Inferior parietal cortex (tissue), 1 donor: ENCODE data around the gene PLD5.
A peak's percentile ranks its signal among the peaks of the same experiment; 100 is the strongest.
"Not testable (repeated sequence)": the region's sequence is repeated elsewhere in the genome, so short reads cannot be mapped to it uniquely, and the experiment has no call there.

ENCODE experiments used
- DNase-seq: peaks from one replicate; pipeline ENCODE4 v3.0.0-alpha.2; 2016; ENCODE audit errors: extremely low spot score

PLD5 gene

DNA sequence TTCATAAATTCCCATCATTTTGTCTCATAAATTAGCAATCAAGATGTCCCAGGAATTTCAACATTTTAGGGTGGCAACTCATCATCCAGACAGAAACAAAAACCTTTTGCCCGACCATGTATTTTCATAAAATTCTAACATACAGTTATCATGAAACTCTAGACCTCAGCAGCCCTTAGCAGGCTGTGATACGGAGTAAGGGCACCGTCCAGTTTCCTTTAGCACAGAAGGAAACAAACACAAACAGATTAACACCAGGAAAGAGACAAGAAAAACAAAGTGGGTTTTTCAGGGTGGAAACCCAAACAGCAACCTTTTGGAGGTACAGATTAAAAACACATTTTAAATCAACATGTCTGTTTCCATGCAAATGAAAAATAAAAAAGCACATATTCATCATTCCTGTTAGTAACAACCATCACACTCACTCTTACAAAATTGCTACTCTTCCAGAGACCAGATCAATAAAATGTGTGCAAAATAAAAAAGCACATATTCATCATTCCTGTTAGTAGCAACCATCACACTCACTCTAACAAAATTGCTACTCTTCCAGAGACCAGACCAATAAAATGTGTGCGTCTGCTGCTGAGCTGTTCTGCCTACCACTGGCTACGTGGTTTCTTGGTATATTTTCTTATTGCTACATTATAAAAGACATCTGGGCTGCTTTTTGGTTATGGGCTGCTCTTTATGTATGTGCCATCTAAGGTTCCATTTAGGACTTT, 241.6 kb downstream of the PLD5 start:
- not testable (repeated sequence) for DNase-seq

DNA sequence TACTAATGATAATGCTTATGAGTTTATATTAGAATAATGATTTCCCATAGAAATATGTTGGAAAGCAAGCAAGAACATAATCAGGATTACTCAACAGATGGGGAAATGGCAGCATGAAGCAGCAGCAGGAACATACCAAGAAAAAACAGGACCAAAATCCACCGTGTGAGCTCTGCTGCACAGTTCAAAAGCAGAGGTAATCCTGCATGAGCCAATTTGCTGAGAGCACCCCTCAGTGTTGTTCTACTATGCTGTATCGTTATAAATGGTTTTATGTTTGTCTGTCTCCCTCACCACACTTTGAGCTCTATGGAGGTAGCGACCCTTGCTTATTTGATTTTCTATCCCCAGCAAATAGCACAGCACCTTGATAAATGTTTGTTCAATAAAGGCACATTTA, 246.1 kb downstream of the PLD5 start:
- DNase-seq = not testable (repeated sequence)

DNA sequence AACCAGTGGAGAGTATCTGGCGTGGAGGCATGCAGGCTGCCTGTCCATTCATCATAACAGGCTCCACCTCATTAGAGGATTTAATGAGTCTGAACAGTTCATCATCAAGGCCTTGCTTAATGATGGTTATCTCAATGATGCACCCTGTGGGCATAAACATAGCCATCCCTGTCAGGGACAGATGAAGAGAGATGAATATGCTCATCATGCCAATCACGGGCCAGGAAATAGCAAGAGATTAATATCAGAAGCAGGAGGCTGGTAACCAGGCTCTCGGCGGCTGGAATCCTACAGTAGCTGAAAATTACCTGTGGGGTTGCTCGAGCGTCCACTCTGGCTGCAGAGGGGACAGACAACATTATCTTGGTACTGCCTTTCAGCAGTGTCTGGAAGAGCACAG, 247.7 kb downstream of the PLD5 start:
- DNase-seq = not testable (repeated sequence)

DNA sequence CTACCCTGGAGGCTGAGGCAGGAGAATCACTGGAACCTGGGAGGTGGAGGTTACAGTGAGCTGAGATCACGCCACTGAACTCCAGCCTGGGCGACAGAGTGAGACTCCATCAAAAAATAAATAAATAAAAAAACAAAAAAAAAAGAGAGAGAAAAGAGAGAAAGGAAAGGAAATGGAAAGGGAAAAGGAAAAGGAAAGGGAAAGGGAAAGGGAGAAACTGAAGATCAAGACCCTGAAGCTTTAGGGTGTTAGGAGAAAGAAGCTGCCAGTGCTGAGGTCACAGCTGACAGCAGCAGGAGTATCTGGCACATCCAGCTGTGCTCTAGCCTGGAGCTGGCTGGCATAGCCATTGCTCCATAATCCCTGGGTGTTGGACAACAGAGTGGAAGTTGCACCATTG, 257.5 kb downstream of the PLD5 start:
- not testable (repeated sequence) for DNase-seq

DNA sequence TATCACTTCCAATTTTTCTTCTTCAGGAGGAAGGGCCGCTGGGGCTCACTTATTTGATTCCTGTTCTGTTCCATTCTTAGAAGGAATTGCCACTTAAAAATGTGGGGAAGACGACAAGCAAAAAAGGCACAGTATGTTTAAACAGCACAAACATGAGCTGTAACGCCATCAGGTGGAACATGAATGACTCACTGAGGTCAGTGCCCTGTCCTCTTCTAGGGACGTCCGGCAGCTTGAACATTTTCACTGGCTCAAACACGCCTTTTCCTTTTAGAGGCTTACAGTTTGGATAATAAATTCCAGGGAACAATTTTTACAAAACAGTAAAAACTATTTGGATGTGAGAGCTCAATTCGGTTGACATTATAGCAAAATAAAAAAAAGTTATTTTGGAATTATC, 260.1 kb downstream of the PLD5 start:
- DNase-seq = not testable (repeated sequence)

DNA sequence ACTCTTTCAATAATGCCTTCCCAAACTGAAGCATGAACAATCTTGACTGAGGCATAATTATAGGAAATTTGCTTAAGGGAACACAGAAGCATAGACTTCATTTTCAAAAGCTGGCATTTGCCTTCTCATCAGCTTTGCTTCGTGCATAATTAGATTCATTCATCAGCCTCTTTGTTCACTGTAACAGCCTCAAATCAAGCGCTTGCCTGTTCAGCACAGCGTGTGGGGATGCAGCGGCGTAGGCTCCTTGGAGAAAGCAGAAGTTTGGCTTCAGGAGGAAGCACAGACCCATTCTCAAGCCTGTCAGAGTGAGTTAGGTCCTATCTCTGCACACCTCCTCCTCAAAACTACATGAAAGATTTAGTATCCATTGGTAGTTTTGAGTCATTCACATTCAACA, 279.2 kb downstream of the PLD5 start:
- DNase-seq = peak; percentile 70

DNA sequence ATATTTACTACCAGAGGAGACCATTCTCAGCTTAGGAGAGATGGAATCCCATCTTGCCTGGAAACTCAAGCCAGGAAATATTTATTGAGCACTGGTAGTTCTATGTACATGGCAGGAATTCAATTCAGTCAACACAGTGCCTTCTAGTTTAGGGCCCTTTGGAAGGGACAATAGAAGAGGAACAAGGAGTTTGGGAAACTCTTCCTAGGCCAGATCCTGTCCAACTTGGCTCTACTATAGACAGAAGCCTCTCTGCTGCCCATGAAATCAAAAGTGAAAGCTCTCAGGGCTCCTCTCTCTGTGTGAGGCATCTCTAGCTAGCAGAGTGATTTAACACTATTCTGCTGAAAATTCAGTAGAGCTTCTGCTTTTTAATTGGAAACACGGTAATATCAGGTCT, 281.0 kb downstream of the PLD5 start:
- DNase-seq = peak; percentile 60

DNA sequence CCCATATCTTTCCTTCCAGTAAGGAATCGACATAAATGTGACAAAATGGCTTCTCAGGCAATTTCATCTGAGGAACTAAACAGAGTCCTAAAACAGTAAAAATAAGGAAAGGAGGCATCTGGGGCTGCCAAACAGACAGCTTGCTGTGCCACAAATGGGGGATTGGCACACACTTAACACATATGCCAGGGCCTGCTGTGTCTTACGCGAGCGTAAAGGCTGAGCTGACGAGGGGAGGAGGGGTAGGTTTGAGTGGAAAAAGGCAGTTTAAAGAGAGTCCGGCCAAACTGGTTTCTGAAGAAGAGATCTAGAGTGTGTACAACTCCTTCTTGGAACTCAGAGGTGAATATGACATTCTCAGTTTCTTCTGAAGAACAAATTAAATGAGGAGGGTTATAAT, 281.5 kb downstream of the PLD5 start:
- DNase-seq = peak; percentile 60

DNA sequence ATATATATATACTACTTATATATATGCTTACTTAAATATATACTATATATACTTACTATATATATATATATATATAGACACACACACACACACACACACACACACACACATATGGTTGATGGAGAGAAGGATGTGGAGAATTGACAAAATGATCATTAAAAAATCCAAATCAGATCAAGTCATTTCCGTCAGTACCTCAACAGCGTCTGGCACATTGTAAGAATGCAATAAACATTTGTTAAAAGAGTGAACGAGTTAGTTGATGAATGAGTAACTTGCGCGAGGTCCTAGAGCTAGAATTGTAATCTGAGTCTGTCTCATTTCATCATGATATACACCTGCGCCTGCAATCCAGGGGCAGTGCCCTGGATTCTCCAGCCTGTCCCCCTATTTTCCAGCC, 282.6 kb downstream of the PLD5 start:
- DNase-seq = no peak

DNA sequence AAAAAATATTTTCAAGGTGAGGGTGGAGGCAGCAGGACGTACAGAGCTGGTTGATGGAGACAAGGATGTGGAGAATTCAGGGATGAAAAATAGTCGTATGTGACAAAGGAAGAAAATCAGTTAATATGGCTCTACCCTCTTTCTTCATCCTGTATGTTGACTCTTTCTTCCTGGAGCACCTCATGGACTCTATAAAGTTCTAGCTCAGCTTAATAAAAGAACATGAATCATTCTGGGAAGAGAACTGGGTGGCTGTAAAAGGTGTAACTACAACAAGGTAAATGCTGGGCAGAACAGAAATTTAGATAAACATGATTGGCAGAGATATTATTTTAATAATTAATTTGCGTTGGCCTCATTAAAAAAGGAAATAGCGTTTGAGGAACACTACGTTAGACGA, 283.8 kb downstream of the PLD5 start:
- no peak for DNase-seq

DNA sequence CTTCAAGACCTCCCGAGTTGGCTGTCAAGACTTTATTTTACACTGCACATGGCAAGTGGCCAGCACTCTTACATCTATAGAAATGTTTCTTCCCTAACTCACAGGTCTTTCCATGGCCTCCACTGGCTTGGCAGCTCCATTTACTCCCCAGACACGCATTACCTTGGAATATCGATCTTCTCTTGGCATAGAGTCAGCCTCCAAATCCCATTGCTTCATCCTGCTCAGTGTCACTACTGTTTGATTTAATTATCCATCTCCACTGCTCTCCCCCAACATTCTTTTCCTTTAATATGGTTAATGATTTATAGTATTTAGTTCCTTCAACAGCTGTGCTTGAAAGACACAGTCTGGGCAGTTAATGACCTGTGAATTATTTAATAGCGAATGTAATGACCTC, 284.4 kb downstream of the PLD5 start:
- no peak for DNase-seq

DNA sequence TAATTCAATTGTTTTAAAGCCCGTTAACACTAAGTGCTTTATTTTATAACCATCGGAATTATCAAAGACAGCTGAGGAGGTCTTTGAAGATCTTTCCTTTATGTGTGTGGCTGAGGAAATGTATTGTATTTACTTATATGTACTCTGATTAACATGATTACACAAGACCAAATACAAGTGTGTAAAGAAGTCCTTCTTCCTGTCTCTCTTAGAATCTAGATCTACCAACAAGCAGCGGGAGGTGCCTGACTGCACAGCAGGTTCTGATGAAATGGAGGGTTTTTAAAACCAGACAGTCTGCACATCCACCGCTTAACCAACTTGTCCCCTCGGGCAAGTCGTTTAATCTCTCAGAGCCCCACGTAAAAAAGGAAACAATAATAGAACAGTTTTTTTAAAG, 285.1 kb downstream of the PLD5 start:
- DNase-seq = no peak

DNA sequence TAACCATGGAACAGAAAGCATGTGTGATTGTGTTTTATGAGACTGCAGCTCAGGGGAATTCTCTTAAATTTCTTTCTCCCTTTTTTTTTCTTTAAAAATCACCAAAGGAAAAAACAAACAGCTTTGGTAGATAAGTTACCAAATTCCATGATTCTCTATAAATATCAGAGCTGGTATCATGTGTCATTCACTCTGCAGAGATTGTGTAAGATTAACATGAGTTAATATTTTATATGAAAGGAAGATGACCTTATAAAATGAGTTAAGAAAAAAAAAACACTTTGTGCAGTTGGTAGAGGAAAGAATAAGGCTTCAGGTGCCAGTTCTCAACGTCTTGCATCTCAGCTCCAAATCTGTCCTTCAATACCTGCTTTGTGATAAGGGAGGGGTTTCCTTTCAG, 287.4 kb downstream of the PLD5 start:
- no peak for DNase-seq

DNA sequence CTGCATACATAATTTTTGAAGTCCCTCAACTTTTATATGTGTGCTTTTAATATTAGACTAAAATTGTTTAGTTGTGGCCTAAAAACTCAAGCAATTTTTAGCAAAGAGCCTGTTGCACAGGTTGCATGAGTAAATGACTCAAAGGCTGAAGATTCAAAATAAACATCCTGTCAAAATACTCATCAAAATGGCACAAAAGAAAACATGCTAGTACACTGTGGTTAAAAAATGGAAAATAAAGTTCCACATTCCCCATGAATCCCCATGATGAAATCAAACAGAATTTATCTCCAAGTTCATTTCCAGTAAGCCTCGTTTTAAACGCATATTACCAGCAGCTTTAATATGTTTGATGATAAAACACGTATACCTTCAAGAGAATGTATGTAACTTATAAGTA, 295.5 kb downstream of the PLD5 start:
- no peak for DNase-seq

DNA sequence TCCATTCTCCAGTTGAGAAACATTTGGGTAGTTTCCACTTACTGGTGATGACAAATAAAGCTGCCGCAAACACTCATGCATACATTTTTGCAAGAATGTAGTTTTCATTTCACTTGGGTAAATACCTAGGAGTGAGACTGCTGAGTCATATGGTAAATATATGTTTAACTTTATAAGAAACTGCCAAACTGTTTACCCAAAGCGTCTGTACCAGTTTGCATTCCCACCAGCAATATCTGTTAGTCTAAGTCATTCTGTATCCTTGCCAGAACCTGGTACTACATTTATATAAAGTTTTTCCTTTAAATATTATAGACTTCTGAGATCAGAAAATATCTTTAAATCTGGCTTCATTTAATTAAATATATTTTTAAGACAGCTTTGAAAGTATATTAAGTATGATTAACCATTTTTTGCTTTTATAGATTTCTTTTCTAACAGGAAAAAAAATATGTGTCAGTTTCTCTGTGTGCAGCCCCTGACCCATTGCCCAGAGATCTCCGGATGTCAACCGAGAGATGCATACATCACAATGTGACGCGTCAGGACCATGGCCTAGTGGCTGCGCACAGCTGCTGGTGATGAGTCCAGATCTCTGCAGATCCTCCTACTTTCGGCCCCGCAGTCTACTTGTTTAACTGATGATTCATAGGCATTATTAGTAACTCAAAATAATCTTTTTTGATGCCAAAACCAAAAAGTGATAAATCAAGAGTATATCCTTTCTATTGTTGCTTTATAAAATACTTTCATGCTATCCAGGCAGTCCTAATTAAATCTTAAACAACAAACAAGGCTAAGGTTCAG, 298.5 kb downstream of the PLD5 start:
- DNase-seq = no peak

DNA sequence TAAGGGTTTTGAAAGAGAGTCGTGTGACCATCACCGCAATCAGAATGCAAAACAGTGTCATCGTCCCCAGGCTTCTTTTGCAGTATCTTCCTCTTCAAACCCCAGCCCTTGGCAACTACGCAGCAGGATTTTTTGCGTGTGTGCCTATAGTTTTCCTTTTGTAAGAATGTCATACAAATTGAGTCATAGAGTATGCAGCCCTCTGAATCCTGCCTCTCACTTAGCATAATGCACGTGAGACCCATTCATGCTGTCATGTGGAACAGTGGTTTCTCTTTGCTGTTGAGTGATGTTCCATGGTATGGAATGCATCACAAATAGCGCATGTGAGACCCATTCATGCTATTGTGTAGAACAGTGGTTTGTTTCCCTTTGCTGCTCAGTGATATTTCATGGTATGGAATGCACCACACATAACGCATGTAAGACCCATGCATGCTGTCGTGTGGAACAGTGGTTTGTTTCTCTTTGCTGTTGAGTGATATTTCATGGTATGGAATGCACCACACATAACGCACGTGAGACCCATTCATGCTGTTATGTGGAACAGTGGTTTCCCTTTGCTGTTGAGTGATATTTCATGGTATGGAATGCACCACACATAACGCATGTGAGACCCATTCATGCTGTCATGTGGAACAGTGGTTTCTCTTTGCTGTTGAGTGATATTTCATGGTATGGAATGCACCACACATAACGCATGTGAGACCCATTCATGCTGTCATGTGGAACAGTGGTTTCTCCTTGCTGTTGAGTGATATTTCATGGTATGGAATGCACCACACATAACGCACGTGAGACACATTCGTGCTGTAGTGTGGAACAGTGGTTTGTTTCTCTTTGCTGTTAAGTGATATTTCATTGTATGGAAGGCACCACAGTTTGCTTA, 299.4 kb downstream of the PLD5 start:
- not testable (repeated sequence) for DNase-seq

DNA sequence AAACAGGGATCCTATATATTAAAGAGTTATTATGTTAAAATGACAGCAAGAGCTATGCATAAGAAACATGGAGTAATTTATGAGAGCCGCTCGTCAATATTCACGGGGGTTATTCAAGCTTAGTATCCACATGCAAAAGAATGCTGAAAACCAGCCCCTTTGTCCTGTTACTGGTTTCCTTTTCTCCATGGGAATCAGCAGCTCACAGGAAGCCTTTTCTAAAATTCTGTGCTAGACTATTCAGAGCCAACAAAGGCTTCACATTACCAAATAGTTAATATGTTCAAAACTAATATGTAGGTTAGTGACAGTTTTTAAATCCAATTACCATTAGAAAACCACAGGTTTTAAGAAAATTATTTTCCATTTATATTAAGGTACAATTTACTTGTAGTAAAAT, 300.0 kb downstream of the PLD5 start:
- DNase-seq = no peak

DNA sequence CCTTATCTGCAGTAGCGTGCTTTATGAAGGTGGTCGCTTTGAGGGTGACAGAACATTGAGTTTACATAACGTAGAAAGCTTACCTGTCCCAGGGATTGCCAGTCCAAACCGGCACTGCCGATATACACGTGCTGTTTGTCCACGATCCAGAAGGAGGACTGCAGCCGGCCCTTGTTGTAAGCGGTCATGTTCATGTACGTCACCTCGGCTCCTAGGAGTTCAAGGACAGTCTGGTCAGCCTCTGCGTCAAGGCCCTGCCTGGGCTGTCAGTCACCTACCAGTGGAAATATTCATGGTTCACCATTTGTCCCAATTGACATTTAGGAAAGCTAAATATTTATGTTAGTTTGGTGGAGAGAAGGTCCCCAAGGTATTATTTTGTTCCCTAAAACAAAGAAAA, 304.6 kb downstream of the PLD5 start:
- no peak for DNase-seq

DNA sequence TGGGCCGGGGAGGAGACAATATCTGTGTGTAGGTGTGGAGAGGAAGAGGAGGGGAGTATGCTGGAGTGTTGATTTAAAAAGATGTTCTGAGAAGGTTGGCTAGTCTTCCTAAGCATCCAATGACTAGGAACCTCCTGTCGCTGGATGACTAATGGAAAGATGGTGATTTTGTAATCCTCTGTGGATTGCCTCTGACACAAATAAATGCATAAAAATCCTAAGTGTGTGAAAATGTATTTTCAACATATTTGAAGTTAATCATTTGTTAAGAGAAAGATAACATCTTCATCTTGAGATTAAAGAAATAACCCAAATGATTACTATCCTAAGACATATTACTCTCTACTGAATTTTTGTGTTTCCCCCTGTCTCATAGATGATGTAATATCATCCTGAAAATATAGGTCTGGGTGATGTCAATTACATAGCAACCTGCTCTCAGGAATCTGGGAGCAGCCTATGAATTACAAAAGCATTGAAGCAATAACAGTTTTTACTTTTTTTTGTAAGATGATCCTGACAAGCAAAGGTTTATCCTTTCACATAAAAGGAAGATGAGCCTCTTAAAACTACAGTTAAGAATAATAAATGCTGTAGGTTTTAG, 305.1 kb downstream of the PLD5 start:
- no peak for DNase-seq

DNA sequence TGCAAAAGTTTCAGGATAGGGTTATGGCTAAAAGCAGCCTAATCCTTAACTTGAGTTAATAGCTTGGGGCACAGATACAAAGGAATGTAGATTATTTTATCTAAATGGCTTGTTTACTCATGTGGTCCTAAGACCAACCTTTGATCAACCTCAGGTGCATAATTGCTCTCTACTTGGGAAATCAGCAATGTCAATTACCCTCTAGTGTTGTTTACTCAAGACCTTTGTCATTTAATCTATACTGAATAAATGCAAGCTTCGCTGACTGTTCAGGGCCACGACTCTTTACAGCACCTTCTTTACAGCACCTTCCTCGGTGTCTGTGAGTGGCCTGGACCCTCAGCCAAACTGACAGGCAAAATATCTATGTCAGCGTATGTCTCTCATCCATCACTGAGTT, 308.1 kb downstream of the PLD5 start:
- DNase-seq = no peak

DNA sequence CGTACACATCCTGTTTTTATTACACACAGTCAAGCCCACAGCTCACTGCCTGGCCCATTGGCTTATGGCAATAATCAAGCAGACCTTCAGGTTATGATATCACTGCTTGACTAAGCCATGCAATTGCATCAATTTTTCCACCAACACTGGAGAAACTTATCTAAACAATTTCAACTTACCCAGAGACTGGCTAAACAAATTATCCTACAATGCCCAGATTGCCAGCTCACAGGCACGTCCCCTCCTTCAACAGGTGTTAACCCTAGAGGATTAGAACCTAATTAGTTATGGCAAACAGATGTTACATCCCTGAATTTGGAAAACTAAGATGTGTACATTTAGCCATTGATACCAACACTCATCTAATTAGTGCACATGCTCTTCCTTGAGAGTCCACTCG, 310.0 kb downstream of the PLD5 start:
- DNase-seq = not testable (repeated sequence)

DNA sequence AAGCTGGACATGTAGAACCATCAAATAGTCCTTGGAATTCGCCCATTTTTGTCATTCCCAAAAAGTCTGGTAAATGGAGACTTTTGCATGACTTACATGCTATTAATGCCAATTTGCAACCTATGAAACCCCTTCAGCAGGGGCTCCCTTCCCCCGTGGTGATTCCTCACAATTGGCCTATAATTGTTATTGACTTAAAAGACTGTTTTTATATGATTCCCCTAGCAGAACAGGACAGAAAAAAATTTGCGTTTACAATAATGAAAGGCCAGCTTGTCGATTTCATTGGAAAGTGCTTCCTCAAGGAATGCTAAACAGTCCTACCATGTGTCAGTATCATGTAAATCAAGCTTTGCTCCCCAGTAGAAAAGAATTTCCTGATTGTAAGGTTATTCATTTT, 311.5 kb downstream of the PLD5 start:
- DNase-seq = not testable (repeated sequence)
